ENCODE data around the gene VCAN. TPM values are rescaled to one million over a fixed set of nuclear protein-coding genes. Genes with fewer than 3 reads are reported as not detected.
A peak's percentile ranks its signal among the peaks of the same experiment; 100 is the strongest.

VCAN gene
- total and polyA plus RNA-seq, 2 of the 8 experiments (the other 6 are each of a cell fraction or from before 2014, with no cell fraction given), result 146 to 404 TPM

- peak overlapping the region; percentile 94 for H2BK120ac ChIP-seq (replicated peaks; ENCODE audit: low read depth, low read length)
- H4K5ac ChIP-seq (ENCODE audit: insufficient read length, low read depth, low read length), result peak overlapping the region; percentile 84
- H3K36me3 ChIP-seq (ENCODE audit: control insufficient read depth in 2 of 4, insufficient read depth in 4 of 4, low read length in 3 of 4), result peaks cover 0 to 12% (median 2%) of the 10 kb centered on the region in 4 experiments; a peak in 2 of 8 replicates
- H3K9ac ChIP-seq (replicated peaks in 1 of 4; ENCODE audit: extremely low read depth in 1 of 4, low read depth in 3 of 4, low read length in 3 of 4), result peak overlapping the region in 3 of 4 experiments; percentile 21 to 60 (median 33); a peak in 5 of 7 replicates
- peak overlapping the region; percentile 87 for H2BK5ac ChIP-seq (ENCODE audit: low read depth, low read length)
- FAIRE-seq (no peak), DNase-seq (ENCODE audit: low read depth in 1 of 2, low spot score in 2 of 2) (no peak)
- no peak overlapping the region for H3K23ac ChIP-seq (ENCODE audit: insufficient read length)
- H4K91ac ChIP-seq (replicated peaks; ENCODE audit: insufficient read length, low read length), result peak overlapping the region; percentile 45
- no peak overlapping the region for H2AFZ ChIP-seq (ENCODE audit: low read length)
- no peak overlapping the region for H4K8ac ChIP-seq (ENCODE audit: extremely low read depth, insufficient read depth, low read length)
- WGBS, 2 experiments (ENCODE audit: extremely low coverage in 1 of 2, insufficient coverage in 1 of 2, insufficient read length in 1 of 2, insufficient replicate concordance in 2 of 2, low coverage in 1 of 2, low lambda C conversion rate in 2 of 2, missing lambda C conversion rate in 1 of 2), result 8% methylated on average over 8 of the region's 8 CpGs; no CpG with 5 or more reads in 1 of the 2 experiments
- H3K9me3 ChIP-seq (ENCODE audit: insufficient read depth in 2 of 2, low read depth in 1 of 2, low read length in 1 of 2), result no peaks in the 10 kb centered on the region
- peak overlapping the region; percentile 53 to 89 (median 75) for H3K4me3 ChIP-seq (ENCODE audit: extremely low read depth in 1 of 4, insufficient read depth in 2 of 4, low read depth in 3 of 4, low read length in 4 of 4)
- POLR2A ChIA-PET (ENCODE audit: partially characterized antibody), result interaction anchor here (0.5 to 1.5 kb wide), 8 partner anchors 12 to 448 kb away, joined by 3 to 7 read pairs (median 4); partner anchors contain the start of genes TMEM167A and XRCC4
- peak overlapping the region; percentile 22 for H3K56ac ChIP-seq (replicated peaks; ENCODE audit: insufficient read length, low read depth, low read length)
- peaks cover 7 to 56% of the 10 kb centered on the region in 2 experiments for H3K79me2 ChIP-seq (ENCODE audit: control insufficient read depth in 1 of 2, insufficient read depth in 2 of 2, low read length in 2 of 2)
- no peaks in the 10 kb centered on the region for H3K27me3 ChIP-seq (replicated peaks in 1 of 4; ENCODE audit: control insufficient read depth in 3 of 4, extremely low read depth in 1 of 4, insufficient read depth in 3 of 4, low read length in 3 of 4)
- H3K4ac ChIP-seq (replicated peaks; ENCODE audit: insufficient read length, low read depth, low read length), result peak overlapping the region; percentile 81
- H3K79me1 ChIP-seq (ENCODE audit: low read depth, low read length), result no peaks in the 10 kb centered on the region
- peaks cover 0 to 8% (median under 1%) of the 10 kb centered on the region in 4 experiments; a peak in 4 of 7 replicates for H3K4me1 ChIP-seq (replicated peaks in 1 of 4; ENCODE audit: control insufficient read depth in 3 of 4, insufficient read depth in 4 of 4, low read length in 3 of 4)
- H3K27ac ChIP-seq (ENCODE audit: low read depth, low read length), result peak overlapping the region; percentile 56; the same call in 1 of the 2 replicates
- H3K23me2 ChIP-seq (ENCODE audit: low read depth, low read length), result peaks cover 17% of the 10 kb centered on the region
- H2AK5ac ChIP-seq (ENCODE audit: low read depth, low read length), result peak overlapping the region; percentile 19; the same call in 1 of the 2 replicates
- CTCF ChIA-PET (ENCODE audit: partially characterized antibody), result interaction anchor here (0.9 to 1.6 kb wide), 2 partner anchors 10 to 88 kb away, joined by 3 read pairs; no protein-coding TSS in a partner anchor
- peak overlapping the region; percentile 66 to 87 for H3K4me2 ChIP-seq (ENCODE audit: insufficient read depth in 1 of 2, low read depth in 2 of 2, low read length in 2 of 2)
- no peak overlapping the region for H2BK15ac ChIP-seq (ENCODE audit: low read length)
- H3K14ac ChIP-seq (ENCODE audit: insufficient read length), result no peak overlapping the region
- H2BK12ac ChIP-seq (ENCODE audit: low read depth, low read length), result peak overlapping the region; percentile 85
- H3K18ac ChIP-seq (ENCODE audit: extremely low read depth, low read length), result peak overlapping the region; percentile 55
- H2BK20ac ChIP-seq (ENCODE audit: low read length), result 0 out of 2 replicates have a peak overlapping the region, but pooled peaks have one; percentile 87
- no peaks in the 10 kb centered on the region for H4K20me1 ChIP-seq (replicated peaks in 1 of 2; ENCODE audit: control insufficient read depth in 1 of 2, insufficient read depth in 2 of 2, low read length in 2 of 2)
- TF ChIP-seq POLR2AphosphoS5 (IDR thresholded peaks at IDR 0.05; ENCODE audit: low read depth, low read length), result 0 out of 2 replicates have a peak, but pooled peaks have one; percentile 25
- TF ChIP-seq MAFK (IDR thresholded peaks at IDR 0.05; ENCODE audit: low read depth, low read length), result no peak
- TF ChIP-seq E2F6 (IDR thresholded peaks at IDR 0.05), result no peak
- TF ChIP-seq POLR2A (IDR thresholded peaks at IDR 0.05; ENCODE audit: control extremely low read depth in 1 of 2, low read depth in 2 of 2, low read length in 2 of 2), result peak in 1 of 2 experiments; percentile 43; a peak in 1 of 3 replicates
- TF ChIP-seq JUN (IDR thresholded peaks at IDR 0.05; ENCODE audit: low read depth, low read length), result no peak
- no peak for TF ChIP-seq EZH2 (IDR thresholded peaks at IDR 0.05; ENCODE audit: low read depth, low read length, severe bottlenecking)
- 0 out of 2 replicates have a peak, but pooled peaks have one; percentile 9 for TF ChIP-seq SP4 (IDR thresholded peaks at IDR 0.05; ENCODE audit: low read length)
These were observed 3.4 kb downstream of the VCAN start for GRCh38 chr5:83474991-83475390.

Data from H1 (cell line).